OCI-LY1 (cell line): ENCODE results near the gene ZNF814.

ENCODE experiments used
- EZH2 ChIP-seq: fragments of 200-600 bp; sonication (generic), shearing (Covaris generic); IDR thresholded peaks from 2 replicates; pipeline ENCODE4 v1.8.0; 2017; ENCODE audit warnings: borderline replicate concordance, mixed run types, mild to moderate bottlenecking, antibody characterized with exemption, low read length, moderate library complexity, mixed read lengths
- TF ChIP-seq, protein P1 (sequence below): fragments of 200-600 bp; sonication (generic), shearing (Covaris generic); IDR thresholded peaks from 2 replicates; pipeline ENCODE4 v1.5.1; 2017; ENCODE audit warnings: mild to moderate bottlenecking, antibody characterized with exemption, low read length, moderate library complexity, mixed read lengths

DNA sequence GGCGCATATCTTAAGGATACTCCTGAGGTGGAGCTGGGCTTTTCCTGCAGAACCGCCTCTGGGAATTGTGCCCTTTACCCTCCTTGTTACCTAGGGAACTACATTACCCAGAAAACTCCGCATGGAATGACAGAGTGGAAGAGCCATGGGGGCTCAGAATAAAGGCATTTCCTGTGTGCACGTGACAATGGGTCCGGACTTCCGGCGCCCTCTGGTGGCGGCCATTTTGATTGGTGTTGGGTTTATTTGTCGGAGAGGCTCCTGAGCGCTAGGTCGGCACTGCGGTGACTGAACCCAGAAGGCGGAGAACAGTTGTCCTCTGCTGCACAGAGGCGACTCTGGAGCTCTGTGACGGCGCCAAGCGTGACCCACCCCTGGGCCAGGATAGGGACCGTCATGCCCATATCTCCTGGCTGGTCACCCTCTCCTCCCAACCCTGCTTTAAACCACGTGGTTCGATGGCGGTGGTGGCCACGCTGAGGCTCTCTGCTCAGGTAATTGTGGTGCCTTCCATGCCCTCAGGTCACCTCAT lies 58.7 kb downstream of the ZNF814 start, which contains the start of gene ZNF587B:
- TF ChIP-seq, protein P1, sequence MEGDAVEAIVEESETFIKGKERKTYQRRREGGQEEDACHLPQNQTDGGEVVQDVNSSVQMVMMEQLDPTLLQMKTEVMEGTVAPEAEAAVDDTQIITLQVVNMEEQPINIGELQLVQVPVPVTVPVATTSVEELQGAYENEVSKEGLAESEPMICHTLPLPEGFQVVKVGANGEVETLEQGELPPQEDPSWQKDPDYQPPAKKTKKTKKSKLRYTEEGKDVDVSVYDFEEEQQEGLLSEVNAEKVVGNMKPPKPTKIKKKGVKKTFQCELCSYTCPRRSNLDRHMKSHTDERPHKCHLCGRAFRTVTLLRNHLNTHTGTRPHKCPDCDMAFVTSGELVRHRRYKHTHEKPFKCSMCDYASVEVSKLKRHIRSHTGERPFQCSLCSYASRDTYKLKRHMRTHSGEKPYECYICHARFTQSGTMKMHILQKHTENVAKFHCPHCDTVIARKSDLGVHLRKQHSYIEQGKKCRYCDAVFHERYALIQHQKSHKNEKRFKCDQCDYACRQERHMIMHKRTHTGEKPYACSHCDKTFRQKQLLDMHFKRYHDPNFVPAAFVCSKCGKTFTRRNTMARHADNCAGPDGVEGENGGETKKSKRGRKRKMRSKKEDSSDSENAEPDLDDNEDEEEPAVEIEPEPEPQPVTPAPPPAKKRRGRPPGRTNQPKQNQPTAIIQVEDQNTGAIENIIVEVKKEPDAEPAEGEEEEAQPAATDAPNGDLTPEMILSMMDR: peak; percentile 41; the same call in 1 of the 2 replicates
- TF ChIP-seq EZH2: no peak
